Stimulated activated CD8-positive, alpha-beta memory T cell treated with anti-CD3 and anti-CD28 coated beads, Interleukin-12 subunit alpha, Interleukin-12 subunit beta, amount 100 ng/mL, for 24 hours (primary cell): Measurements from ENCODE around the gene GPC5.
"Not testable (repeated sequence)": the region's sequence is repeated elsewhere in the genome, so short reads cannot be mapped to it uniquely, and the experiment has no call there.

Experiments used
- DNase-seq: peaks from one replicate; pipeline ENCODE4 v3.0.0-alpha.2; 2020; ENCODE audit errors: extremely low read depth

The GPC5 gene

DNA sequence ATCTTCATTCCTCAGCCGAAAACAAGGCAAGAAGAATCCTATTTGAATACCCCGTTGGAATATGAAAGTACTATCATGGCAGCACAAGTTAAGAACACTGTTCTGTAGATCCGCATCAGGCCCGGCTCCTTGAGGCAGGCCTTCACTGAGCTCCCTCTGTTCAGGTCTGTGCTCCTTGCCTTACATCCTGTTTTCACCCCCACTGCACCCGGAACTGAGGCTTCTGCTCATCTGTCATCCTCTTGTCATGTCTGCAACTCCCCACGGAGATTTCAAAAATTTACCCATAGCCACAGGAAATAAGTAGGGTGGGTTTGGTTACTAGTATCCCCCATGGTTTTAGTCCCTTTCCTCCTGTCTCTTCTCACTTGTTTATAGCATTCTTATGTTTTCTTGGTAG, 861.9 kb downstream of the GPC5 start:
- DNase-seq, result no peak

DNA sequence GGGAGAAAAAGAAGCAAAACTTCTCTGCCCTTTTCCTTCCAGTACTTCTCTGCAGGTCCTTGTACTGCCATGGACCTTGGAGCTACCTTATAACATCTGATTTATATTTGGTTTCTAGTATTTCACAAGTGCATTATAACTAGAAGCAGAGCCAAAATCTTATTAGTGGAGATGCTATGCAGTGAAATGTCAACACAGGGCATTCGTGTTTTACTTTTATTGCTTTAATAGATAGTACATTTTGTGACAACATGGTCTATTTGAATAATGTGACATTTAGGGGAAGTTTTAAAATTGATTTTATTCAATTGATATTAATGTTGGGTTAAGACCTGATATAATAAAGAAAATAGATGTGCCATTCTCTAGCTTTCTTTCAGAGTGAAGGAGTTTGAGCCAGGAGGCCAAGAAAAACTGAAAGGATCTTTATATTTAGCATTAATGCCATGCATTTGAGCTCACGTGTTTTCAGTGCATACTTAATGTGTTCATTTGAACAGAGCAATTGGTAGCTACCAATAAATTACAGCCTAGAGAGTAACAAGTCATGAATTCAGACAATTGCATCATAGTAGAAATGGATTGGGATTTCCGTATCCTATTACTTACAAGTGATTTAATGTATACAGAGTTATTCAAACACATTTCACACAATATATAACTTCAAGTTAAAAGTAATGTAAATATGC, 863.8 kb downstream of the GPC5 start:
- no peak for DNase-seq

DNA sequence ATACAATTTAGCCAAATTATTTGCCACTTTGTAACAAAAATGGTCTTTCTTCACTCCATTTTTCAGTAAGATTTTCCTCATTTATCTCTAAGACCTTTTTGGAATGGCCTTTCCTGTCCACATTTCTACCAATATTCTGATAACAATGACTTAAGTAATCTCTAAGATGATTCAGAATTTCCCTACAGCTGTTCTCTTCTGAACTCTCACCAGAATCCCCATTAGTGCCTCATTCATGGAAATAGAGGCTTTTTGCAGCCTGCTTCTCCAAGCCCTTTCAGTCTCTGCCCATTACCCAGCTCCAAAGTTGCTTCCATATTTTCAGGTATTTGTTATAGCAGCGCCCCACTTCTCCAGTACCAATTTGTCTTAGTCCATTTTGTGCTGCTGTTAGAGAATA, 867.0 kb downstream of the GPC5 start:
- DNase-seq, result no peak

DNA sequence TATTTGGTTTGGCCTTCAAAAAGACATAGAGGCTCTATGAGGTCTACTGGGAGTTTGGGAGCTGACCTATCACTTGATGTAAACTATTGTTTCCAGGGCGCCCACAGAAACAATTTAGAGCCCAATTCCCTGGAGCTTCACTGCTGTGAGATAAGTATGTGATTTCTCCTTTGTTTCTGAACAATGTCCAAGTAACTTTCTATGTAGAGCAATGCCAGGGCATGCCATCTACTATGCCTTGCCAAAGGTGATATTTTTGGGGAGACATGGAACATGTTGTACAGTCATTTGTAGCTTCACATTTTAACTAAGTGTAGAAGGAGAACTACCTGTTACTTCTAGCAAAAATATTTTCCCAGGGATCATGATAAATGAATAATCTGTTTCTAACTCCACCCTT, 872.6 kb downstream of the GPC5 start:
- DNase-seq, result no peak

DNA sequence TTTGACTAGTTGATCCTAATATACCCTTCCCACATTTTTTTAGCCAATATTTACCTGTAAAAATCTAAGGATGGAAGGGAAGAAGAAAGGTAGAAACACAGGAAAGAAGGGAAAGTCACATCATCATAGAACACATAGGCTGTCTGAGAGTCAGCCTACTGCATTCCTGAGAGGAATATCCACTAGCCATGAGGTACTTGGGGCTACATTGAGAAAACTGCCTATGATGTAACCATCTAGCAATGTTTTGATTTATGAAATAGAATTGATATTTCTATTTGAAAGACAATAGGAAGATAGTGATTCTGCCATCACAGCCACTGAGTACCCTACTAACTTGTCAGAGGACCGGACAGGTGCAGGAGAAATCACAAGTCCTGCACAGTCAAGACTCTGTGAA, 873.8 kb downstream of the GPC5 start:
- no peak for DNase-seq

DNA sequence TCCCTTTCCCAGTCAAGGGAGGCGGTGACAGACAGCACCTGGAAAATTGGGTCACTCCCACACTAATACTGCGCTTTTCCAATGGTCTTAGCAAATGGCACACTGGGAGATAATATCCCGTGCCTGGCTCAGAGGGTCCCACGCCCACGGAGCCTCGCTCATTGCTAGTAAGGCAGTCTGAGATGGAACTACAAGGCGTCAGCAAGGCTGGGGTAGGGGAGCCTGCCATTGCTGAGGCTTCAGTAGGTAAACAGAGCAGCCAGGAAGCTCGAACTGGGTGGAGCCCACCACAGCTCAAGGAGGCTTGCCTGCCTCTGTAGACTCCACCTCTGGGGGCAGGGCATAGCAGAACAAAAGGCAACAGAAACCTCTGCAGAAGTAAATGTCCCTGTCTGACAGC, 882.6 kb downstream of the GPC5 start:
- not testable (repeated sequence) for DNase-seq

DNA sequence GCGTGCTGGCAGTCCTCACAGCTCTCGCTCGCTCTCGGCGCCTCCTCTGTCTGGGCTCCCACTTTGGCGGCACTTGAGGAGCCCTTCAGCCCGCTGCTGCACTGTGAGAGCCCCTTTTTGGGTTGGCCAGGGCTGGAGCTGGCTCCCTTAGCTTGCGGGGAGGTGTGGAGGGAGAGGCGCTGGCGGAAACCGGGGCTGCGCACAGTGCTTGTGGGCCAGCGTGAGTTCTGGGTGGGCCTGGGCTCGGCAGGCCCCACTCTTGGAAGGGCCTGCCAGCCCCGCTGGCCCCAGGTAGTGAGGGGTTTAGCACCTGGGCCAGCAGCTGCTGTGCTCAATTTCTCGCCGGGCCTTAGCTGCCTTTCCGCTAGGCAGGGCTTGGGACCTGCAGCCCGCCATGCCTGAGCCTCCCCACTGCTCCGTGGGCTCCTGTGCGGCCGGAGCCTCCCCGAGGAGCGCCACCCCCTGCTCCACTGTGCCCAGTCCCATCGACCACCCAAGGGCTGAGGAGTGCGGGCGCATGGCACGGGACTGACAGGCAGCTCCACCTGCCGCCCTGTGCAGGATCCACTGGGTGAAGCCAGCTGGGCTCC, 892.4 kb downstream of the GPC5 start:
- DNase-seq, result not testable (repeated sequence)

DNA sequence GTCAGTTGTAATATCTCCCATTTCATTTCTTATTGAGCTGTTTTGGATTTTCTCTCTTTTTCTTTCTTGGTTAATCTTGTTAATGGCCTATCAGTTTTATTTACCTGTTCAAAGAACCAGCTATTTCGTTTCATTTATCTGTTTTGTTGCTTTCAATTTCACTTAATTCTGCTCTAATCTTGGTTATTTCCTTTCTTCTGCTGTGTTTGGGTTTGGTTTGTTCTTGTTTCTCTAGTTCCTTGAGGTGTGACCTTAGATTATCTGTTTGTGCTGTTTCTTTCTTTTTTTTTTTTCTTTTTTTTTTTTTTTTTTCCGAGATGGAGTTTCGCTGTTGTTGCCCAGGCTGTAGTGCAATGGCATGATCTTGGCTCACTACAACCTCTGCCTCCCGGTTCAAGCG, 896.1 kb downstream of the GPC5 start:
- not testable (repeated sequence) for DNase-seq

DNA sequence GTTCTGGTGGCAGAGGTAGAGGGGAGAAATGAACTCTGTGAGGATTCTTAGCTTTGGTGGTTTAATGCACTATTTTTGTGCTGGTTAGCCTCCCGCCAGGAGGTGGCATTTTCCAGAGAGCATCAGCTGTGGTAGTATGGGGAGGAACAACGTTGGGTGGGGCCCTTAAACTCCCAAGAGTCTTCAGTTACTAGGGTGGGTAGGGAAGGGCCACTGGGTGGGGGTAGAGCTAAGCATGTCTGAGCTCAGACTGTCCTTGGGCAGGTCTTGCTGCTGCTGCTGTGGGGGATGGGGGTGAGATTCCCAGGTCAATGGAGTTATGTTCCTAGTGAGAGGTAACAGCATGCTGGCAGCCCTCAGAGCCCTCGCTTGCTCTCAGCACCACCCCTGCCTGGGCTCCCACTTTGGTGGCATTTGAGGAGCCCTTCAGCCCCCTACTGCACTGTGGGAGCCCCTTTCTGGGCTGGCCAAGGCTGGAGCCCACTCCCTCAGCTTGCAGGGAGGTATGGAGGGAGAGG, 897.8 kb downstream of the GPC5 start:
- DNase-seq, result not testable (repeated sequence)

DNA sequence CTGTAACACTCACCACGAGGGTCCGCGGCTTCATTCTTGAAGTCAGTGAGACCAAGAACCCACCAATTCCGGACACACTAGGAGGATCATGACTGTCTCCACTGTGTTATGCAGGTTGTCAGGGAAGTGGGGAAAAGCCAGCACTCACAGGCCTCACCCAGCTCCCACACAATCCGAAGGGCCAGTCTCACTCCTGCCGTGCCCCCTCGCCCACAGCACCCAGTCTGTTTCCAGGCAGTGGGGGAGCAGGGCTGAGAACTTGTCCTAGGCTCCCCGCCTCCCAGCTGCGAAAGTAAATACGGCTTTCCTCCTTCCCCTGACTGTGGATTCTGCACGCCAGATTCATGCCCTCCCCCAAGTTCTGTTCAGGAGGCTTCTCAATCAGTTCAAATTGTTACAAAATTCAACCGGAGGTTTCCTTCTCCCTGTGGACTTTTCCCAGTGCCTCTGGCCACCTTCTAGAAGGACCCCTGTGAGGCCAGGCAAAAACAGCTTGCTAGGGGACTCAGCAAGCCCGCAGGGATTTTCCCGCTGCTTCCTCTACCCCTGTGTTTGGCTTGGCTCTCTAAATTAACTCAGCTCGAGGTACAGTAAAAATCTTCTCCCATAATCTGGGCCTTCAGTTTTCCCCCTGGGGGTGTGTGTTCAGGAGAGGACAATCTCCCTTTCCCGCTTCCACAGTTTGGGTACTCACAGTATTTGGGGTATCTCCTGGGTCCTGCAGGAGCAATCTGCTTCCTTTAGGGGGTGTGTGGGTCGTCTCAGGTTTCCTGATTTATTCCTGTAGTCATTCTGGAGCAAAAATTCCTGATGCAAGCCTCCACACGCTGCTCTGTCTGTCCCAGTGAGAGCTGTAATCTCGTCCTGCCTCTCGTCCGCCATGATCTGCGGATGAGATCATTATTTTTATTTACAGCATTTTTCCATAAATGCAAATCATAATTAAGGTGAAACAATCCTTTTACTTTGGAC, 899.8 kb downstream of the GPC5 start:
- no peak for DNase-seq

DNA sequence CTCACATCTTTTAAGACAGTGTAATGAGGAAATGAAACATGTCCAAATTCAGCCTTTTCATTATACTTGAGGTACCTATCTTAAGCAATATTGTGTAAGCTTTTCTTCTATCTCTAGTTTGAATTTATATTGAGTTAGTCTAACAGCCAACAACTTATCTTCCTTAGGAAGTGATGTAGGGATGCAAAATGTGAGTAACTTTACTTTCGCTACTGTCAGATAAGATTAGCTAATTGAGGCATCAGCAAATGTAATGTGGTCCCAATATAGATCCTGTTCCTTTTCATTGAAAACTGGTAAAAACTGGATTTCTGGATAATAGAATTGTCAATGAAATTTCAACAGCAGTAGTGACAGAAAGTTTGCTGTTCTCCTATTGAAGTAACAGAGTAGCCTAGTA, 902.2 kb downstream of the GPC5 start:
- no peak for DNase-seq

DNA sequence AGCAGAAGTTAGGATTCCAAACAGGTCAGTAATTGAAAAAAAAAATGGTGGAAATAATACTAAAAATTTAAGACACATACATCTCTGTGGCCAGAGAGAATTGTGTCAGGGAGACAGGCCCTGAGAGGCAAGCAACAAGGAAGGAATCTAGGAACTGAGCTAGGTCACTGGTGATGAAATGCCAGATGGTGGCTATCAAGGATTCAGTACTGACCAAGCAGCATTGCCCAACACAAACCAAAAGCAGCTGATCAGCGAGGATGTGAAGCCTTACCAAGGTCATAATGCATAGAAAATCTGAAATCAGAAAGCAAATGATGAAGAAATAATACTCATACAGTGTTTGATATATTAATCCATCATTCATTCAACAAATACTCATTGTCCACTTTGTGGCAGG, 905.0 kb downstream of the GPC5 start:
- no peak for DNase-seq

DNA sequence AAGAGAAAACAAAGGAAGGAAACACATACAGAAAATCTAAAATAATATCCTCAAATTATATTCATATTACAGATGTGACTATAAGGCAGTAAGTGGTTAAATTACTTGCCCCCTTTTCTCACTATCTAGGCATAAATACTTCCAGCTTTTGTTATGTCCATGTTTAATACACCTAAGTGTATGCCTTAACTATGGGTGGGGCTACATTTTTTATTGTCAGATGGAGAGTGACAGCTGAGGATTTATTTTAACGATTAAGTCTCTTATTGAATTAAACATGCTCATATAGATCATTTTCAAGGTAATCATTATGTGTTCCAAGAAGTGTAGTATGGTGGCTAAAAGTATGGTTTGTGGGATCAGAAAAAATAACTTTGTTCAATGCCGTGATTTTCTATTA, 909.3 kb downstream of the GPC5 start:
- no peak for DNase-seq

DNA sequence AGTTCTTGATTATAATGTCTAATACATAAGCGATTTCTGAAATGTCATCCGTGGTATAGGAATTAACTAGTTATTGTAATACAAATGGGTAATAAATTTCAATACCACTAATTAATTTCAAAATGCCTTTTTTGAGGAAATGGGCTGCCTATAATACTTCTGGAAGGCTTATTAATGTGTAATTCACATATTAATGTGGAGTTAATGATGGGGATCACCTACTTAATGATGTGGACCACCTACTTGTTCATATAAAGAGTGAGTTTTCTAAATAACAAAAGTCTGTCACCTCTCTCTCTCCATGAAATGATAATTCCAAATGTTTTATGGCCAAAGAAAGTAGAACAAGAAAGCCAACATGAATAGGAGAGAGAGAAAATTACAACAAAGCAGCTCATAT, 914.4 kb downstream of the GPC5 start:
- DNase-seq, result no peak

DNA sequence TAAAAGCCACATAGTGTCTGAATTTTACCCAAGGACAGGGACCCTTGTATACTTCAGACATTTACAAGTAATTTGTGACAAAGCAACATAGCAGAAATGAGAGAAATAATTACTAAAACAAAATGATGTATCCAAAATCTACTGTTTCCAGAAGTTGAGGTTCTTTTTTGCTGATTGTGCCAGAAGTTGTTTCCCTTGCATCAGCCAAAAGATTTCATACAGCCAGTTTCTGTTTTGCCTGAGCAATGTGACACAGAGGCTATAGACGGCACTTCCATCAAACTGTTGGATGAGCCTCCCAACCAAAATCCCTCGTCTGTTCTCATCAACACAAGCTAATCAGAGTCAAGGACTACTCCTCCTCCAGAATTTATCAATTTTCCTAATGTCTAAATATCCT, 915.0 kb downstream of the GPC5 start:
- DNase-seq, result no peak

DNA sequence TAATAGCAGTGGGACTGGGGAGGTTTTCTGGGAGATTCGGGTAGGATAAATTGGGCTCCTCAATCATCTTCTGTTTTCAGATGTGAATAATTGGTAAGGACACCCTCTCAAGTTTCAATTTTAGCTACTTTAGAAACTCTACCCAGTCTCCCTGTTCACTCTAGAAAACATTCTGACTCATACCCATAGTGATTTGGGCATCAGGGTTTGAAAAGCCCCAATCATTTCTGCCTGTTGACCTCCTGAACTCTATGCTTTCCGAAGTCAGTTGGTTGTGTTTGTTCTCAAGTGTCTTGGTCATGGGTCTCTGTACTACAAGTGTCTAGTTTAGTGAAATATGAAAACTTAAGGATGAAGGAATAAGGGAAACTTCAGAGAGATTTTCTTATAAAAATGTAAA, 916.8 kb downstream of the GPC5 start:
- DNase-seq, result no peak

DNA sequence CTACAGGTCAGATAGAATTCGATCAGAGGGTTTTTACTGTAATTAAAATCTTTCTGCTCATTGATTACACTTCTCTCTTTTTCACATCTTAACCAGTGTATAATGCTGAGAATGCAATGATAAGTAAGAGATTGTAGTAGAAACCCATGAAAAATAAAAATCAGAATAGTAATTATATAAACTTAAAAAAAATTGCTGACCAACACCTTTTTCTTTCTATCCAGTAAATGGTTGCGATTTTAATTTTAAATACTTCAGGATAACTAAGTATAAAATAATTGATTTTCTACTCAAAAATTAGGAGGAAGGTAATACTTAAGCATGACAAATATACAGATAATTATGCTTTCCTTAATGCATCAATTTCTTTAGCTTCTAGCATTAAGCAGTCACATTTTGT, 917.6 kb downstream of the GPC5 start:
- DNase-seq, result no peak

DNA sequence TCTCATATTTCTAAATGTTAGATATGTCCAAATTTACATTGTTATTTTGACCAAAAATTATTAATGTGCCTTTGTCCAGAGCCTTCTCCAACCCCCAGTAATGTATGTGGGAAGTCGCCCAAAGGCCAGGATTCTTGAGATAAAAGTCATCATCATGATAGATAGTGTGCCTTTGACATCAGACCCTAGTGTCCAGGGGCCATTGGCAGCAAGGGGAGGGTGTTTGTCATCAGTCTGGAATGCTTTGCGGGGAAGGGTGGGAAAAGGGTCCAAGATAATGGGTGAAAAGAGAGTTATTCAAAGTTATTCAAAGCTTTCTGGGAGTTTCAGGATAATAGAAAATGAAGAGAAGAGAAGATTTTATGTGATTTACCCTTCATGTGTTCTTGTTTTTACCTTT, 918.6 kb downstream of the GPC5 start:
- no peak for DNase-seq

DNA sequence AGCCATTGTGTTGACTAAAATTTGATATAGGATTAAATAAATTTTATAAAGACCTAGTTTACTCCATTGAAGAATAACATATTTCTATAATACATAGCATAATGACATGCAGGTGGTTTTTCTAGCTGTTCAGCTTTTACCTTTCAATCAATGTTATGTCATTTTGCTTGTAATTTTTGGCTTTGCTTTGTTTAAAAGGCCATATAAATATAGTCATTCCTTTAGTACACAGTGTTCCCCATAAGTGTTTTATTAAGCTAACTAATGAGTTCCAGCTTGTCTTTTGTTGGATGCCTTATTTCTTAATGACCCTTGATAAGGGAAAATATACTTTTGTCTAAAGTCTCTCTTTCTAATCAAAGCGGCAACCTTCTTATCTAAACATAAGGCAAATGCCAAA, 921.9 kb downstream of the GPC5 start:
- DNase-seq, result no peak

DNA sequence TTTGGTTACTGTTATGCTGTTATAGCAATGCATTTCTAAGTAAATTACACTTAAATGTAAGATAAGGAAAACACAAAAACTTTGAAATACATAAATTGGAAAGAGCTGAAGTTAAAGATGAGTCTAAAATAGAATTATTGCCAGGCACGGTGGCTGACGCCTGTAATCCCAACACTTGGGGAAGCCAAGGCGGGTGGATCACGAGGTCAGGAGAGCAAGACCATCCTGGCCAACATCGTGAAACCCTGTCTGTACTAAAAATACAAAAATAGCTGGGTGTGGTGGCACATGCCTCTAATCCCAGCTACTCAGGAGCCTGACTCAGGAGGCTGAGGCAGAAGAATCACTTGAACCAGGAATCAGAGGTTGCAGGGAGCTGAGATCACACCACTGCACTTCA, 922.8 kb downstream of the GPC5 start:
- DNase-seq, result no peak

DNA sequence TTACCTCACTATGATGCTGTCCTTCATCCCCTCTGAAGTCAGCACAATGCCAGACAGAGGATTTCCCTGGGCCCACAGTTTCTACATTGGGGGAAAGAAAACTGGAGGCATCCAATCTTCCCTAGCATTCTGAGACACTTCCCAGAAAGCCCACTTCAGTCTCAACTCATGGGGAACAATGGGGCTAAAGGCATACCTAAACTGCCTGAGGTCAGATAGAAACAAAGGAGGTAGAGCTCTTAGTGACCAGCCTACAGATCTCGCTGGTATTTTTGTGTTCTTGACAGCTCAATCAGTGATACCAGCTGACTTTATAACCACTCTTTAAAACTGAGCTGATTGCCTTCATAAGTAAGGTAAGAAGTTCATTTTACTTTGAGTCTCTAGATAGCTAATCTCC, 947.2 kb downstream of the GPC5 start:
- DNase-seq, result no peak

DNA sequence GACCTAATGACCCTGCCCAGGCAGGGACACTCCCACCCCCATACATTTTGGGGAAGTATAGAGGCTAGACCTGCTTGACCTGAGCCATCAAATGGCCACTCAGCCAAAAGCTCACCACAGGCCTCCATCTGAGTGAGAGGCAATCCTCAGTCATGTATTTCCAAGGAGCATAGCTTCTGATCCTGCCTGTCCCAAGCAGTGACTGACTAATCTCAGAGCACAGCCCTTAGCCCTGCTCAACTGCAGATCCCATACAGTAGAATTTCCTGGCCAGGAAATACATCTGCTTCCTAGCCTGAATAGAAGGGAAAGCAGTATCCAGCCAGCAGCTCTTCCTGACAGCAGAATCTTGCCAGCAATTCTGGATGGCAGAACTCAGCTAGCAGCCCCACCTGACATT, 947.6 kb downstream of the GPC5 start:
- no peak for DNase-seq

DNA sequence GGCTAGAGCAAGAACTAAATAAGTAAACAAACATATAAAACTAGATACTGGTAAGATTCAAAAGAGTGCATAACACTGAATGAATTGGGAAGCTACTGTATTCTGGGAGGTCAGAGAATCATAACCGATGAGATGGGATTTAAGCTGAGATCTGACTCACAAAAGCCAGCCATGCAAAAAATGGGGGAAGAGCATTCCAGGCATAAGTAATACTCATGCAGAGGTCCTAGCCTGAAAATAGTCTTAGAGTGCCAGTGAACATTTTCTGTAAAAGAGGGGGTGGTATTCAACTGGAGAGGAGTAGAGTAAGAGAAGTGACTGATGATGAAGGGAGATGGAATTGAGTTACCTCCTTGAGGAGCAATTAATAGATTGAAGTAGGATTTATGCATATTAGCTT, 956.2 kb downstream of the GPC5 start:
- no peak for DNase-seq
